GM12891 (cell line): ENCODE results near the gene ROBO1.

ENCODE experiments used
- POLR2A ChIP-seq: IDR thresholded peaks from 2 replicates; pipeline ENCODE4 v1.6.1; 2011; ENCODE audit warnings: low read depth, low read length, control low read depth
- POLR2AphosphoS5 ChIP-seq: IDR thresholded peaks from 2 replicates; pipeline ENCODE4 v1.6.1; 2011; ENCODE audit warnings: low read depth, low read length, control low read depth

DNA sequence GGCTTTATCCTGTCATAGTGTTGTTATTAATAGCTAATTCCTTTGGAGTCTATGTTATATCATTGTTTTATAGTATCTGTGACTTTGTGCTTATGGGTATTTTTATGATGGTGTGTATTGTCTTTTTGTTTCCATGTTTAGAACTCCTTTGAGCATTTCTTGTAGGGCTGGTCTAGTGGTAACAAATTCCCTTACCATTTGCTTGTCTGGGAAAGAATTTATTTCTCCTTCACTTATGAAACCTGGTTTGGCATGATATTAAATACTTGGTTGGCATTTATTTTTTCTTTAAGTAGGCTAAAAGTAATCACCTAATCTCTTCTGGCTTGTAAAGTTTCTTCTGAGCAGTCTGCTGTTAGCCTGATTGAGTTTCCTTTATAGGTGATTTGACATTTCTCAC lies 47.7 kb upstream of the ROBO1 start:
- no peak for TF ChIP-seq POLR2A
- TF ChIP-seq POLR2AphosphoS5 = no peak
